ENCODE results near the gene ARID1B. TPM values are rescaled to one million over a fixed set of nuclear protein-coding genes. Genes with fewer than 3 reads are reported as not detected.

The ARID1B gene
- total RNA-seq, 1 experiment from 2014 or later: 18.2 TPM

DNA sequence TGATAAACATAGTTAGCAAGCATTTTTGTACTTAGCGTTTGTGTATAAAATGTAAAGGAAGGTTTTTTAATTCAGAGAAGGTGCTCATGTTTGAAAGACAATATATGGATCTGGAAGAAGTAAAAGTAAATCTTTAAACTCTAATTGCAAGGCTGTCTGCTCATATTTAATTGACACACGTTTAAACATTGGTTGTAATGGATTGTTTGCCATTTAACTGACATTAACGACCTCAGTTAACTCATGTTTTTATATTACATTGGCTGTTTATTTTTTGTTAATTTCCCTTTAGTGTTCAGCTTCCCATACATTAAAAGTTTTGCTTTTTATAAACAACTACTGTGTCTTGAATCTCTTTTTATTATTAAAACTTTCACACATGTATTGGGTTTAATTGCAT, 208.1 kb downstream of the ARID1B start:
- no peak for DNase-seq (ENCODE audit: low read depth)

DNA sequence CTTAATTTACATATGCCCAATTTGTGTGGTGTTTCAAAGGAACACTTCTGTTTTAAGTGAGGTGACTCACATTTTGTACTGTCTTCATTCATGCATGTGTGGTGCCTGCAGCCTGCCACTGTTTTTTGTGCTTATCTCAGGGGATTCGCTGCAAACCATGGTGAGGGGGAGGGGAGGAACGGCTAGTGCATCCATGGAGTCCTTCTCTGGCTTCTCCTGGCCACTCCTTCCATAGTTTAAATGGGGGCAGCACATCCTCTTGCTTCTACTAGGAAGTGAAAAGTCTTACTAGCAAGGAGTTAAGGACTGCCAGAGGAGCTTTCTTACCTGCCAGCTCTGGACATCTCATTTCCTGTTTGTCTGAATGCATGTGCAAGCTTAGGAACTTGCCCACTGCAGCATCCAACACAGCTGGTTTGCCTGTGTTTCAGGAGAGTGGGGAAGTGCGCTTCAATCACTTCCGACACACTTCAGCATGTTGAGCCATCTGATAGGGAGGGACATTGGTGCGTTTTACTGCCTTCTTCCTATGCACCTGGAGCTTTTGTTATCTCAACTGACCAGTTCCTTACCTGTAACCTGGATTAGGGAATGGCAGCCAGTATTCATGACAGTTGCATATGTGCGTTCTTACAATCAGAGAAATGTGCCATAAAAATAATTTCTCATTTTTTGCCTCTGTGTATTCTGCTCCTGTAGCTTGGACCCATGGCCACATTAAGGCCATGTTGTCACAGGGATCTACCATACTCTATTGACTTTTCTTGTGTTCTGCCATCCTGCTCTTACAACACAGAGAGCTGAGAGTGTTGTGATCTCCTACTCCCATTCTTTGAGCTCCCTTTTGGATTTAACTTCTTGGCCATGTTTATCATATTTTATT, 211.3 kb downstream of the ARID1B start:
- DNase-seq (ENCODE audit: low read depth): peak; percentile 60

DNA sequence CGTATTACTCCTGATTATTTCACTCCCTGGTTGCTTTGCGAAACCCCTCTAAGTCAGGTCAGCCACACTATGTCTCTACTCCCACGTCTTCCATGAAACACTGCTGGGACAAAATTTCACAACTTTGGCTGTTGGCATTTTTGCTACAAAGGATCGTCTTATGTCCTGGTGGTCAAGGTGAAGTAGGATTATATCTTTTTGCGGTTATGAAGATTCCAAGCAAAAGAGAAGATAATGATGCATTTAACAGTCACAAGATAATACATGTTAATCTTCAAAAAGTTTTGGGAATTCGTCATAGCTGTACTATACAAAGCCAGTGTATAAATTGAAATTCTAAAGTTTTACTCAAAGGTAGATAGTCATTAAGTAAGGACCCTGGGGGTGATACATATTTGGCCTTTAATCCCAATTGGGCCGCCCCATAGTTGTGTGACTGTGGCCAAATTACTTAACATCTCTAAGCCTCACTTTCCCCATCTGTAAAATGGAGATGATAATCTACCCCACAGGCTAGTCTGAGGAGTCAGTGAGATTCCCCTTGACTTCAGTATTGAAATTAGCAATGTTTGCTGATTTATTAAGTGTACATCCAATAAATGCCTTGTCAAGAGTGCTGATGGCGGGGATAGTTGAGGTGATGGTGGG, 212.1 kb downstream of the ARID1B start:
- no peak for DNase-seq (ENCODE audit: low read depth)

DNA sequence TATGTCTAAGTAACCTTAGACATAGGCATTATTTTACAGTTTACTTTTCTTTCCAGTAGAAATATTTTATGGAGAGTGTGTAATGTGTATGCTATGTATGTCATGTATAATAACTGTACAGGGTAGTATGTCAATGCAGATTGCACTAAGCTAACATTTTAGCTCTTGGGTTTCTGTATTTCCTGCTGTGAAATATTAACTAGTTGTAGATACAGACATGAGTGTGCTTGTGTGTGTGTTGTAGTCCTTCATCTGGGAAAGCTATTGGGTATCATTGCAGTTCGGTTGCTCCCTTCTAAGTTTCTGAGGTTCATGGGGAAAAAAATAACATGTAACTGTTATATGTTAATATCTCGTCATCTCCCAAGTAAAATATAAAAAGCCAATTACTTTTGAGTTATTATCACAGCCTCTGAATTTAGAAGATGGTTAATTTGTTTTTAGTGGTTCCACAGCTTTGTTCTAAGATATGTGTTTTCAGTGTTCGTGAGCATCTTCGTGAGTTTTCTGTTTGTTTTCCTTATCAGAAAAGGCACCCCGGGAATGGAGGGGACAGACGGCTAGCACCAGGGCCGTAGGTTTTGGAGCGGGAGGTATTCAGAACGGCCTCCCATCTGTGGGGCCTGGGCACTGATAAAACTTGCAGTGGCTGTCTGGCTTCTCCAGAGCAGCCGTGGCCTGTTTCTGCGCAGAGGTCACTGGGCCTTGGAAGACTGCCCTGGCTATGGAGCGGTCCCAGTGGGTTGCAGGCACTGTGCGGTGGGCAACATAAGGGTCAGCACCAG, 215.0 kb downstream of the ARID1B start:
- no peak for DNase-seq (ENCODE audit: low read depth)

DNA sequence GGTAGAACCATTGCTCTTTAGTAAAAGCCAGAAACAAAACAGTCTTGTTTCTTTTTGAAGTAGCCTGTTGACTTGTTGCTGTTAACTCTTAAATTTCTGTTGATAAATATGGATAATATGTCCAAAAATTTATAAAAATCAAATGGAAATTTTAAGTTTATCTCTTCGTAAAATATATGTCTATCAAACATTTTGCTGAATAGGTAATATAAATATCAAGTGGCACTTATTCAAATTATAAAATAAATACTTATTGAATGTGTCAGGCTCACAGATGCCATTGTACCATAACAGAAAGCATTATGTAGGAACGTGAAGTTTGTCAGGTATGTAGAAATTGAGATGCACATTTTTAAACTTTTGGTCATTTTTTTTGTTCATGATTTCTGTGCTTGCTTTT, 216.5 kb downstream of the ARID1B start:
- no peak for DNase-seq (ENCODE audit: low read depth)

DNA sequence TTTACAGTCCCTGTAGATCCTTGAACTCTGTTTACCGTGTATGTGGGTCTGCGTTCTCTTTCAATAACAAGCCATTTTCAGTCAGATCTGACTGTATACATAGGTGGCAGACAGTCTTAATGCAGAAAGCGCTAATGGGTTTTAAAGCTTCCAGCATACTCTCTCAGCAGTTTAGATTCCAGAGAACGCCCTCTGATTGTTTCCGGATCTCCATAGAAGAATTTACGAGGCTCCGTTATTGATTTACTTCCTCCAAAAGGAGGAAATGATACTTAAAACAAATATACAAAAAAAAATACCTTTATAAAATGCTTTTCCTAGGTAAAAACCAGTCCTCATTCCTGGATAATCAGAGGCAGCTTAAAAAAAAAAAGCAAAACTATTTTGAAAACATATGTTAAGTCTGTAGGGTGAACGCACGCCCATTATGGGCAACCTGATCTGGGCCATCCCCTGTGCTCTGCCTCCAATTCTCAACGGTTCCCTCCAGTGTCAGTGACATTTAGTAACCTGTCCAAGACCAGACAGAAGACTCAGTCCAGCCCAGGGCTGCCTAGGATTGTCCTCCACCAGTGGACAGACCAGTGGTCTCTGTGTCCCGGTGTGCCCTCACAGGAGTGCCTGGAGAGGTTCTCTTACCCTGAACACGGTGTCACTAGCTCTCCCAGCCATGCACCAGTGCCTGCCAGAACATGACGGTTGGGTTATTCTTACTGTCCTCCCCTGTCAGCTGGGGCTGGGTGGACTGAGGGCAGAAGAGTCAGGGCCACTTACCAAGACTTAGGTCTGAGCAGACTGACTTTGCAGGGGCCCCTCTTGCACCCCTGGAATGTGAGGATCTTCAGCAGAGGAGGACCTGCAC, 217.3 kb downstream of the ARID1B start:
- DNase-seq (ENCODE audit: low read depth): no peak

DNA sequence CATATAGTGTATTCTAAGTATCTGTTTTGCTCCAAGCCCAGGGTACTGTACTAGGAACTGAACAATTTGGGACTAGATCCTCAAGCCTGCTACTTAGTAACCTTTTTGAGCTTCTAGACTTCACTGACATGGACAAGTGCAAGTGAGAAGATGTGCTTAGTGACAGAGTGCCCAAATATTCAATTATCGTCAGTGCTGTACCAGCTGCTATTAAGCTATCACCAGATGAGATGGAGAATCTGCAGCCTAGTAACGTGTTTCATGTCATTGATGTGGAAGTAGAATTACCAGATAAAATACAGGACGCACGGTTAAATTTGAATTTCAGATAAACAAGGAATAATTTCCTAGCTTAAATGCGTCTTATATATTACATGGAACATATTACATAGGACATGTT, 218.3 kb downstream of the ARID1B start:
- DNase-seq (ENCODE audit: low read depth): no peak

- DNase-seq (ENCODE audit: low read depth): no peak
These were observed 219.1 kb downstream of the ARID1B start for GRCh38 chr6:156996265-156996664.

- no peak for DNase-seq (ENCODE audit: low read depth)
These were observed 221.7 kb downstream of the ARID1B start for GRCh38 chr6:156998794-156999330.

GRCh38 chr6:156999762-157000161, 222.6 kb downstream of the ARID1B start:
- DNase-seq (ENCODE audit: low read depth): no peak

- no peak for DNase-seq (ENCODE audit: low read depth)
These were observed 224.5 kb downstream of the ARID1B start for GRCh38 chr6:157001716-157002115.

- DNase-seq (ENCODE audit: low read depth): no peak
These were observed 225.6 kb downstream of the ARID1B start for GRCh38 chr6:157002774-157003173.

GRCh38 chr6:157005940-157006339, 228.8 kb downstream of the ARID1B start:
- DNase-seq (ENCODE audit: low read depth): no peak

GRCh38 chr6:157008568-157008967, 231.4 kb downstream of the ARID1B start:
- DNase-seq (ENCODE audit: low read depth): no peak

GRCh38 chr6:157012355-157012754, 235.2 kb downstream of the ARID1B start:
- no peak for DNase-seq (ENCODE audit: low read depth)

- DNase-seq (ENCODE audit: low read depth): no peak
These were observed 236.6 kb downstream of the ARID1B start for GRCh38 chr6:157013649-157014304.

DNA sequence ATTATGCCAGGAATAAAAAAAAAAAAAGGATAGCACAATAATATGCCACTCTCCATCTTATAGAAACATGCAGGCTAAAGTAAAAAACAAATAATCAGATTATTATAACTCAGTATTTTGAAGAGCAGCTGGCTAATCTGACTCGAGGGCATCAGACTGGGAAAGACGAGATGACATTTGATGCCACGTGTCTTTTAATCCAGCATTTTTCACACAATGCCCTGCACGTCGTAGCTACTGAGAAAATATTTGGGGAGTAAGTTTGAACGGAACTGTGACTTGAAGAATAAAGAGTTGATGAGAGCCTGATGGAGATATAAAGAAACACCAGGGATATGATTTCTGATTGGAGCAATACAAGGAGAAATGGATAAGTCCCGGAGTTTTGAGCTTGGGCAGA, 237.7 kb downstream of the ARID1B start:
- no peak for DNase-seq (ENCODE audit: low read depth)

- no peak for DNase-seq (ENCODE audit: low read depth)
These were observed 239.8 kb downstream of the ARID1B start for GRCh38 chr6:157017022-157017421.

- peak; percentile 89 for DNase-seq (ENCODE audit: low read depth)
These were observed 240.7 kb downstream of the ARID1B start for GRCh38 chr6:157017861-157018260.

DNA sequence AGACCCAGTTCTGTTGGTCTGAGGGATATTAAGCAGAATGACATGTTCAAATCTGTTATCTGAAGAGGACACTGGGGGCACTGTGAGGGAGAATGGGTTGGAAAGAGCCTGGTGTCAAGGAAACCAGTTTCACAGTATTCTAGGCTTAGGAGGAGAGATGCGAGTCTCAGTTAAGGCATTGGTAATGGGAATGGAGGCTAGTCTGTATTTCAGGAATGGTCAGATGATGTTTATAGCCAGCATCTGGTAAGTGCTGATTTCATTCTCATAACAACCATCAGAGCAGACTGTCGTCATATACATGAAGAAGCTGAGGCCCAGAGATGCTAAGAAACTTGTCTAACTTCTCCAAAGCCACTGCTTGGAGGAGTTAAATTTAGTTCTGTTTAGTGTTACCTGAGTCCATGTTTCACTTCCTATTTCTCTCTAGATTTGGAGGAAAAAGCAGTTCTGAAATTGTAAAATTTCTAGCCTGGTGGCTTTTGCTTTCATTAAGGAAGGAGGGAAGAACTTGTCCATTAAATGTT, 242.0 kb downstream of the ARID1B start:
- DNase-seq (ENCODE audit: low read depth): peak; percentile 55
